Measurements from ENCODE around the gene DOLPP1. TPM values are rescaled to one million over a fixed set of nuclear protein-coding genes. Genes with fewer than 3 reads are reported as not detected.

The DOLPP1 gene
- total and polyA plus RNA-seq, 10 donors: 4.8 to 10.1 (median 8.4) TPM

GRCh38 chr9:129107651-129108050 is 26.7 kb downstream of the DOLPP1 start:
- Histone ChIP-seq H3K4me1 (peaks cover 8 to 34% (median 26%) of the 10 kb centered on the region in 6 donors), H3K36me3 (peaks cover 0 to 34% (median 0%) of the 10 kb centered on the region in 6 donors), H3K4me3 (no peak overlapping the region), H3K27me3 (replicated peaks in 1 of 7) (no peaks in the 10 kb centered on the region), H3K27ac (no peak overlapping the region), H3K9me3 (no peaks in the 10 kb centered on the region)
- intact Hi-C loops (cut with DNase I; ENCODE audit: low total_unique reads): no loop called here
- no peak for DNase-seq
- TF ChIP-seq POLR2A (IDR thresholded peaks at IDR 0.05): no peak
- TF ChIP-seq POLR2AphosphoS5 (IDR thresholded peaks at IDR 0.05): no peak
- no peak for TF ChIP-seq CTCF (IDR thresholded peaks at IDR 0.05 in 8 of 11, conservative IDR thresholded peaks at IDR 0.05 in 3 of 11)
- WGBS, 5 donors: 80 to 96% (median 92%) methylated on average over 10 to 13 of the region's 13 CpGs

- TF ChIP-seq CTCF (IDR thresholded peaks at IDR 0.05 in 8 of 11, conservative IDR thresholded peaks at IDR 0.05 in 3 of 11) (no peak), POLR2AphosphoS5 (IDR thresholded peaks at IDR 0.05) (no peak), POLR2A (IDR thresholded peaks at IDR 0.05) (no peak)
- DNase-seq: no peak
- H3K9me3 ChIP-seq: no peaks in the 10 kb centered on the region
- no peak overlapping the region for H3K27ac ChIP-seq
- H3K4me3 ChIP-seq: no peak overlapping the region
- 89 to 93% (median 91%) methylated on average over 11 to 13 of the region's 13 CpGs for WGBS, 5 donors
- peaks cover 10 to 40% (median 31%) of the 10 kb centered on the region in 6 donors for H3K4me1 ChIP-seq
- H3K27me3 ChIP-seq (replicated peaks in 1 of 7): no peaks in the 10 kb centered on the region
- intact Hi-C loops (cut with DNase I; ENCODE audit: low total_unique reads): no loop called here
- peaks cover 0 to 33% (median 0%) of the 10 kb centered on the region in 6 donors for H3K36me3 ChIP-seq
Observed at GRCh38 chr9:129108083-129108804, 27.3 kb downstream of the DOLPP1 start.

GRCh38 chr9:129108805-129109536 is 28.1 kb downstream of the DOLPP1 start:
- intact Hi-C loops (cut with DNase I; ENCODE audit: low total_unique reads): no loop called here
- no peak for TF ChIP-seq CTCF (IDR thresholded peaks at IDR 0.05 in 8 of 11, conservative IDR thresholded peaks at IDR 0.05 in 3 of 11)
- TF ChIP-seq POLR2A (IDR thresholded peaks at IDR 0.05): no peak
- no peak for TF ChIP-seq POLR2AphosphoS5 (IDR thresholded peaks at IDR 0.05)

GRCh38 chr9:129109537-129109903 is 28.6 kb downstream of the DOLPP1 start:
- peak overlapping the region in 1 of 8 donors; percentile 95 for H3K27ac ChIP-seq
- intact Hi-C loops (cut with DNase I; ENCODE audit: low total_unique reads): no loop called here
- WGBS, 5 donors: 67 to 86% (median 79%) methylated on average over 7 of the region's 7 CpGs
- DNase-seq: no peak
- H3K4me1 ChIP-seq: peaks cover 13 to 53% (median 44%) of the 10 kb centered on the region in 6 donors
- H3K9me3 ChIP-seq: no peaks in the 10 kb centered on the region
- TF ChIP-seq POLR2AphosphoS5 (IDR thresholded peaks at IDR 0.05) (no peak), CTCF (IDR thresholded peaks at IDR 0.05 in 8 of 11, conservative IDR thresholded peaks at IDR 0.05 in 3 of 11) (no peak), POLR2A (IDR thresholded peaks at IDR 0.05) (no peak)
- H3K4me3 ChIP-seq: peak overlapping the region in 4 of 8 donors; percentile 78 to 97 (median 92)
- H3K36me3 ChIP-seq: peaks cover 0 to 33% (median 0%) of the 10 kb centered on the region in 6 donors
- H3K27me3 ChIP-seq (replicated peaks in 1 of 7): no peaks in the 10 kb centered on the region

More at GRCh38 chr9:129108805-129109536, 28.1 kb downstream of the DOLPP1 start:
- Histone ChIP-seq H3K4me3 (peak overlapping the region in 1 of 8 donors; percentile 92), H3K27ac (no peak overlapping the region), H3K27me3 (replicated peaks in 1 of 7) (no peaks in the 10 kb centered on the region), H3K9me3 (no peaks in the 10 kb centered on the region), H3K4me1 (peaks cover 13 to 47% (median 39%) of the 10 kb centered on the region in 6 donors), H3K36me3 (peaks cover 0 to 33% (median 0%) of the 10 kb centered on the region in 6 donors)
- WGBS, 5 donors: 78 to 87% (median 84%) methylated on average over 10 of the region's 10 CpGs
- no peak for DNase-seq
